GM19397 (cell line): Measurements from ENCODE around the gene SBNO2.
A peak's percentile ranks its signal among the peaks of the same experiment; 100 is the strongest.

Experiments
- ATAC-seq: cut with Tn5 transposase; IDR thresholded peaks from one replicate; pipeline ENCODE4 v1.9.1; 2021; ENCODE audit warnings: mild to moderate bottlenecking, moderate library complexity; ENCODE audit not compliant: unreplicated experiment

SBNO2 gene

GRCh38 chr19:1108291-1109031, 65.6 kb downstream of the SBNO2 start:
- ATAC-seq, result no peak

DNA sequence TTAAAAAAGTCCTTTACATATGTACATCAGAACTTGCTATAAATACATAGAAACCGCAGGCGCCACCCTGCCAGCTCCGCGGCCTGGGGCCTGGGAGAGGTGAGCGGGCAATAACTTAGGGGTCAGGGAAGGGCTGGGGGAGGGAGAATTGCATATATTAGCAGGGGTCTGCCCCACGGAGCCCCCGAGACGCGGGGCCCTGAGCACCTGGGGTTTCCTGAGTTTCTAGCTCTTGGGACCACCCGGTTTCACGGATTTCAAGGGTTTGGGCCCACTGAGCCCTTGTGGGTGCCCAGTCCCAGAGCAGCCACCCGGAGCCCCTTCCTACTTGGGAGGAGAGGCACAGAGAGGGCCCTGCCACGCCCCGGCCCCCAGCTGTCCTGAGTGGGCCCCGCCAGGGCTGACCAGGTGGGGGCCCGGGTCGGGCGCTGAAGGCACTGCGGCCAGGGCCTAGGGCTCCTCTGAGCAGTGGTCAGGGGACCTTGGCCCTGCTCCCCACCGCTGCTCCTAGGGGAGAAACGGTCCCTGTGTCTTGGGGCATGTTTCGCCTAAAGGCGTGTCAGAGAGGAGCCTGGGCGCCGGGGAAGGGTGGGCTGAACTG, 66.3 kb downstream of the SBNO2 start:
- ATAC-seq, result no peak

- no peak for ATAC-seq
These were observed 67.0 kb downstream of the SBNO2 start for GRCh38 chr19:1106841-1107660.

DNA sequence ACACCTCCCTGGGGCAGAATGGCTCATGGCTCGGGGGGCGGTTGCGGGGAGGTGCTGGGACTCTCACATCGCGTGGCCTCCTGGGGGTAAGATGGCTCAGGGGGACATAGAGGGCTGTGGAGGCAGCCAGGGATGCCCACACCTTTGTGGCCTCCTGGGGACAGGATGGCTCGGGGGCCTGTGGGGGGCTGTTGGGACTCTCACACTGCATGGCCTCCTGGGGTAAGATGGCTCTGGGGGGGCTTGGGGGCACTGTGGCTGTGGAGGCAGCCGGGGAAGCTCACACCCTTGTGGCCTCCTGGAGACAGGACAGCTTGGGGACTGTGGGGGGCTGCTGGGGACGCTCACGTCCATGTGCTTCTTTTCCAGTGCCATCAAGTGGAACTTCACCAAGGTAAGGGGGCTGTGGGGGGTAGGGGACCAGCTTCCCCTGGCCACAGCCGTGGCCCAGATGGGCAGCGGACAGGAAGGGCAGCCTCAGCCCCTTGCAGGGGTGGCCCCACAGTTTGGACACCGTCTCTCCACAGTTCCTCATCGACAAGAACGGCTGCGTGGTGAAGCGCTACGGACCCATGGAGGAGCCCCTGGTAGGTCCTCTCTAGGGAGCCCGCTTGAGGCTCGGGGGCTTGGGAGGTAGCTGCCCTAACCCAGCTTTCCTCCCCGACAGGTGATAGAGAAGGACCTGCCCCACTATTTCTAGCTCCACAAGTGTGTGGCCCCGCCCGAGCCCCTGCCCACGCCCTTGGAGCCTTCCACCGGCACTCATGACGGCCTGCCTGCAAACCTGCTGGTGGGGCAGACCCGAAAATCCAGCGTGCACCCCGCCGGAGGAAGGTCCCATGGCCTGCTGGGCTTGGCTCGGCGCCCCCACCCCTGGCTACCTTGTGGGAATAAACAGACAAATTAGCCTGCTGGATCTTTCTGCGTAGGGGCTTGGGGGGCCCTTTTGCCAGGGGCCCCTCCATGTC, 67.9 kb downstream of the SBNO2 start:
- ATAC-seq, result no peak

- no peak for ATAC-seq
These were observed 68.8 kb downstream of the SBNO2 start for GRCh38 chr19:1105008-1105872.

GRCh38 chr19:1104311-1105007, 69.6 kb downstream of the SBNO2 start:
- peak; percentile 41 for ATAC-seq

DNA sequence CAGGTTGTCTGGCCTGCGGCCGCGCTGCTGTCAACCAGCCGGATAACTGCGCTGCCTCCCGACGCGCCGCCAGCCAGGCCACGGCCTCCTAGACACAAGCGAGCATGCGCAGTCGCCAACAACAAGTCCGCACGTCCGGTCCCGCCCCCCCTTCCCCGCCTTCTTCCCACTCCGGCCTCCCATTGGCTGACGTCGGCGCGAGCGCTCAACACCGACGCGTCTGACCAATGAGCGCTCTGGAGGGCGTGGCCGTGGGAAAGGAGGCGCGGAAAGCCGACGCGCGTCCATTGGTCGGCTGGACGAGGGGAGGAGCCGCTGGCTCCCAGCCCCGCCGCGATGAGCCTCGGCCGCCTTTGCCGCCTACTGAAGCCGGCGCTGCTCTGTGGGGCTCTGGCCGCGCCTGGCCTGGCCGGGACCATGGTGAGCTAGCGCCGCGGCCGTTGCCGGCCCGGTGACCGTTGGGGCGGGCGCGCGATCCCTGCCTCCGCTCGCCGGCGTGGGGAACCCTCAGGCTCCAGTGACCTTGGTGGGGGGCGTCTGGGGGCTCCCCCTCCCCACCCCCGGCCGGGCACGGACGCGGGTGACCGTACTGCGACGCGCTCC, 70.3 kb downstream of the SBNO2 start, which contains the start of gene GPX4:
Gene GPX4, plus strand, starts transcription at position 287 of the 603 bp plus-strand sequence. Its CDS starts 50 bp downstream, at position 337.
- peak; percentile 68 for ATAC-seq

DNA sequence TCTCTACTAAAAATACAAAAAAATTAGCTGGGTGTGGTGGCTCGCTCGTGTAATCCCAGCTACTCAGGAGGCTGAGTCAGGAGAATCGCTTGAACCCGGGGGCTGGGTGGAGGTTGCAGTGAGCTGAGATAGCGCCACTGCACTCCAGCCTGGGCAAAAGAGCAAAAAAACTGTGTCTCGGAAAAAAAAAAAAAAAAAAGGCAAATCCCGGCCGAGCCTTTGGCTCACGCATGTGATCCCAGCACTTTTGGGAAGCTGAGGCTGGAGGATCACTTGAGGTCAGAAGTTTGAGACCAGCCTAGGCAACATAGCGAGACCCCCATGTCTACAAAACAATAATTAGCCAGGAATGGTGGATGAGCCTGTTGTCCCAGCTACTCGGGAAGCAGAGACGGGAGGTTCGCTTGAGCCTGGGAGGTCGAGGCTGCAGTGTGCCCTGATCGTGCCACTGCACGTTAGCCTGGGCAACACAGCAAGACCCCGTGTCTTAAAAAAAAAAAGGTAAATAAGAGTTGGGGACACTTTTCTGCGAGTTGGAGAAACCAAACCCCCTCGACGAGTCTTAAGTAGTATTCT, 70.8 kb downstream of the SBNO2 start:
- ATAC-seq, result no peak

DNA sequence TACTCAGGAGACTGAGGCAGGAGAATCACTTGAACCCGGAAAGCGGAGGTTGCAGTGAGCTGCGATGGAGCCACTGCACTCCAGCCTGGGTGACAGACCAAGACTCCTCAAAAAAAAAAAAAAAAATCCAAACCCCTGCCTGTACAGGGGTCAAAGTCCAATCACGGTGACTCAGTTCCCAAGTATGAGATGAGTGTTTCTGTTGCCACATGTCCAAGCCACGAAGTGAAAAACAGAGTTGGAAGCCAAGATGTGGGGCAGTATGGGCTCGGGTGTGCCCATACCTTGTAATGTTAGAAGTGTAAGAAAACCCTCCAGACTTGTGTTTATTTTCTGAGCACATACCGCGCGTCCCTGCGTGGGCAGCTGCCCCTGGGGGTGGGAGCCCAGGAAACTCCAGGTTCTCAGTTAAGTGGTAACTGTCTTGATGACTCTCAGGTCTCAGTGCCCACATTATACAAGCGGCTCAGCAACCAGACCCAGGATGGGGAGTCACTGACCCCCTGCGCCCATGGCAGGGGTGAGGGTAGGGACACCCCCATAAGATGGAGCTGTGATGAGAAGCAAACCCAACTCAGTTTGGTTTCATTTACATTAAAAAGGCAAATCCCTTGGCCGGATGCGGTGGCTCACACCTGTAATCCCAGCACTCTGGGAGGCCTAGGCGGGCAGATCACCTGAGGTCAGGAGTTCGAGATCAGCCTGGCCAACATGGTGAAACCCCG, 71.5 kb downstream of the SBNO2 start:
- ATAC-seq, result no peak

GRCh38 chr19:1101337-1101698, 72.8 kb downstream of the SBNO2 start:
- no peak for ATAC-seq

DNA sequence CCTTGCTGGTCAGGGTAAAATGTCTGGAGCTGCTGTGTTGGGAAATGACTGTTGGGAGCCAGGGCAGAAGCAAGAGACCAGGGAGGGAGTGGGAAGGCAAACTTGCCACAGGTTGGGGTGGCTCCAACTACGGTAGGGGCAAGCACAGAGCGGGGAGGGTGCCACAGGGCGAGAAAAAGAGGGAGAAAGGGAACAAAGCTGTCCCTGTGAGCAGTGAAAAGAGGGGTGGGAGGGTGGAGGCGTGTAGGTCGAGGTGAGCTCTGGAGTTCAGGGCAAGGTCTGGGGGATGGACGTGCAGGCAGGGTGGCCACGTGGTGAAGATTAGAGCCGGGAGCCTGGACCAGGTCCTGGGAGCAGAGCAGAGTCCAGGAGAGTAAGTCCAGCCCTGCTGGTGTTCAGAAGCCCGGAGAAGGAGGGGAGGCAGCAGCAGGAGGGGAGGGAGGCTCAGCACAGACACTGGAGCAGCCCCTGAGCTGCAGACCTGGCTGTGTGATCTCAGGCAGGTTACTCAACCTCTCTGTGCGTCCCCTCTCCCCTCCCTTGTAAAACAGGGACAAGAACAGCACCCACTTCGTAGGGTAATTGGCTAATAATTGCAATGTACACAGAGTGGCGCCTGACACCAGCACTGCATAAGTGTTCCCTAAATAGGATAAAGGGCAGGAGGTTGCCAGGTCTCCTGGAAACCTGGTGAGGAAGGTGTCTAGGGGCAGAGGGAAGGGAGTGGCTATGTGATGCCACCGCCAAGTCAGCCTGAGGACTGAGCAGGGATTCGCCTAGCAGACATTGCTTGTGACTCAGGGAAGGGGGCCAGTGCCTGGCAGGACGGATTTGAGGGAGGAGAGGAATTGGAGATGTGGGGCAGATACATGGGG, 75.7 kb downstream of the SBNO2 start:
- no peak for ATAC-seq

- no peak for ATAC-seq
These were observed 76.3 kb downstream of the SBNO2 start for GRCh38 chr19:1097810-1098176.

GRCh38 chr19:1094978-1095701, 78.9 kb downstream of the SBNO2 start, which contains the start of gene POLR2E:
Gene POLR2E, minus strand, starts transcription at chr19:1095375. Its CDS starts 60 bp downstream, at chr19:1095315.
- peak; percentile 87 for ATAC-seq

DNA sequence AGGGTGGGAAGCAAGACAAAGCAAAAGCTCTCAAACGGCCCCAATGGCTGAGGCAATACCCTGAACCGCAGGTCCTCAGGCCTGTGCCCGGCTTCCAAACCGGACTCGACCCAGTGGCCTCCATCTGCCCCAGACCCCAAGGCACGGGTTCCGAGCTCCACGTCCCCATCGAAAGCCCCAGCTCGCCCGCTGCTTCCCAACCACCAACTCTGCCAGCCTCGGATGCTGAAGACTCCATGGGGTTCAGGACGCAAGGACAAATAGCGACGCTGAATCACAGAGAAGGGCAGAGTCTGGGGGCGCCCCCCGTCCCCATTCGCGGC, 79.5 kb downstream of the SBNO2 start:
- ATAC-seq, result no peak

GRCh38 chr19:1093811-1094553, 80.1 kb downstream of the SBNO2 start:
- no peak for ATAC-seq
